OCI-LY7 (cell line): ENCODE data around the gene LPCAT1. TPM values are rescaled to one million over a fixed set of nuclear protein-coding genes. Genes with fewer than 3 reads are reported as not detected.

ENCODE experiments used
- BruUV-seq: library from RNA; stranded (reverse); fragments of 400-500 nt; replicated peaks from 2 replicates; lab custom pipeline; 2021; lab: Mats Ljungman, UMichigan
- CTCF ChIA-PET: fragments of 300-600 bp; sonication (Branson Sonifier 250); formaldehyde crosslinking; loops from one replicate; lab custom pipeline; 2022; ENCODE audit warnings: antibody characterized with exemption; ENCODE audit not compliant: unreplicated experiment; lab: Charles Lee
- POLR2A ChIA-PET: fragments of 300-600 bp; sonication (Branson Sonifier 250); formaldehyde crosslinking; loops from one replicate; lab custom pipeline; 2022; ENCODE audit warnings: antibody characterized with exemption; lab: Charles Lee
- DNase-seq: peaks from one replicate; pipeline ENCODE4 v3.0.0-alpha.2; 2015; ENCODE audit warnings: low spot score
- H2AFZ ChIP-seq: fragments of 200-600 bp; sonication (generic), shearing (Covaris generic); 2 replicates; pipeline ENCODE4 v1.6.1; 2014; ENCODE audit warnings: mild to moderate bottlenecking, antibody characterized with exemption, low read length, moderate library complexity
- H3K27ac ChIP-seq: fragments of 200-600 bp; sonication (generic); 2 replicates; pipeline ENCODE4 v1.5.1; 2014; ENCODE audit warnings: mixed run types, low read depth, mild to moderate bottlenecking, moderate library complexity, low read length, inconsistent platforms; ENCODE audit not compliant: poor library complexity, severe bottlenecking
- H3K36me3 ChIP-seq: fragments of 200-600 bp; sonication (generic); 2 replicates; pipeline ENCODE4 v1.6.1; 2014; ENCODE audit warnings: mild to moderate bottlenecking, antibody characterized with exemption, low read length, moderate library complexity, mixed read lengths; ENCODE audit not compliant: insufficient read depth
- H3K4me1 ChIP-seq: fragments of 200-600 bp; sonication (generic); 2 replicates; pipeline ENCODE4 v1.5.1; 2014; ENCODE audit warnings: mild to moderate bottlenecking, low read length; ENCODE audit not compliant: insufficient read depth, poor library complexity, severe bottlenecking
- H3K4me2 ChIP-seq: fragments of 200-600 bp; sonication (generic); 2 replicates; pipeline ENCODE4 v1.6.1; 2014; ENCODE audit warnings: mild to moderate bottlenecking, low read length
- H3K4me3 ChIP-seq: fragments of 200-600 bp; sonication (generic); 2 replicates; pipeline ENCODE4 v1.5.1; 2014; ENCODE audit warnings: mild to moderate bottlenecking, low read depth, low read length; ENCODE audit not compliant: poor library complexity, severe bottlenecking
- H3K79me2 ChIP-seq: fragments of 200-600 bp; sonication (generic); 2 replicates; pipeline ENCODE4 v1.6.1; 2016; ENCODE audit warnings: low read depth, mild to moderate bottlenecking, low read length, moderate library complexity, mixed read lengths; ENCODE audit not compliant: insufficient read depth
- H3K9me2 ChIP-seq: fragments of 200-600 bp; sonication (generic); 2 replicates; pipeline ENCODE4 v1.6.1; 2016; ENCODE audit warnings: mild to moderate bottlenecking, low read length, mixed read lengths; ENCODE audit not compliant: insufficient read depth
- H3K9me3 ChIP-seq: fragments of 200-600 bp; sonication (generic); 2 replicates; pipeline ENCODE4 v1.6.1; 2014; ENCODE audit warnings: mild to moderate bottlenecking, mixed run types, low read length, mixed read lengths
- H4K20me1 ChIP-seq: fragments of 200-600 bp; sonication (generic); 2 replicates; pipeline ENCODE4 v1.6.1; 2014; ENCODE audit warnings: mild to moderate bottlenecking, antibody characterized with exemption, low read length, moderate library complexity, mixed read lengths; ENCODE audit not compliant: insufficient read depth
- CTCF ChIP-seq: fragments of 200-600 bp; sonication (generic); conservative IDR thresholded peaks from 2 replicates; pipeline ENCODE4 v1.5.1; 2014; ENCODE audit warnings: mild to moderate bottlenecking, antibody characterized with exemption, low read length, moderate library complexity, mixed read lengths
- EZH2phosphoT487 ChIP-seq: fragments of 200-600 bp; sonication (generic); IDR thresholded peaks from 2 replicates; pipeline ENCODE4 v1.6.1; 2018; ENCODE audit warnings: low read depth, borderline replicate concordance, mild to moderate bottlenecking, mixed run types, antibody characterized with exemption, low read length, moderate library complexity, mixed read lengths
- intact Hi-C: fragments of 100-400 bp; cut with micrococcal nuclease; formaldehyde crosslinking; loops from one replicate; pipeline ENCODE4 v1.10.0; 2022; ENCODE audit not compliant: unreplicated experiment
- microRNA-seq: library from miRNA; unstranded; fragments of <30 nt; microRNA quantifications from one replicate; pipeline ENCODE4 v1.2.0, GENCODE V29; 2022; ENCODE audit warnings: borderline replicate concordance
- small RNA-seq: library from RNA; depleted of rRNA; stranded (forward); fragments of <200 nt; gene quantifications from one replicate; pipeline ENCODE3, GENCODE V24; 2014
- total RNA-seq, 2 experiments: library from RNA; depleted of rRNA in 1 of 2; stranded (reverse); fragments of >200 nt in 1 of 2; shearing (Covaris generic) in 1 of 2; gene quantifications; 2 replicates each; pipeline ENCODE4 v1.2.3, GENCODE V29; 2014 to 2022

The LPCAT1 gene
- total RNA-seq, 2 experiments from 2014 or later: 47.7 to 63.6 TPM

- Histone ChIP-seq H3K36me3 (no peaks in the 10 kb centered on the region), H3K4me1 (no peaks in the 10 kb centered on the region), H3K9me2 (no peaks in the 10 kb centered on the region), H3K79me2 (no peaks in the 10 kb centered on the region), H3K4me3 (no peak overlapping the region), H3K27ac (no peak overlapping the region), H2AFZ (no peak overlapping the region), H3K4me2 (no peak overlapping the region), H3K9me3 (no peaks in the 10 kb centered on the region), H4K20me1 (no peaks in the 10 kb centered on the region)
- CTCF ChIA-PET: no interaction called here
- TF ChIP-seq EZH2phosphoT487 (no peak), CTCF (no peak)
- POLR2A ChIA-PET: no interaction called here
- BruUV-seq: no TSS peak
- no peak for DNase-seq
- intact Hi-C loops: no loop called here
Measured at GRCh38 chr5:1412163-1412562, 111.6 kb downstream of the LPCAT1 start.

Small RNAs within 50 kb of the gene (microRNA-seq; reads per million reads assigned to microRNA genes)
- gene MIR6075: not detected

Small RNAs within 50 kb of the gene (small RNA-seq; reads per million reads assigned to genes)
- not detected for gene MIR6075

Other genes starting within 250 kb of the LPCAT1 start
- gene TERT, start 228.9 kb downstream of the LPCAT1 start, total RNA-seq (2014; rRNA removed; shearing (Covaris generic)): 120 and 156 TPM in 2 replicates
- gene TERT, start 228.9 kb downstream of the LPCAT1 start, total RNA-seq (2022): 173 and 198 TPM in 2 replicates
- gene CLPTM1L, start 178.9 kb downstream of the LPCAT1 start, total RNA-seq (2014; rRNA removed; shearing (Covaris generic)): 356 and 395 TPM in 2 replicates
- 395 and 396 TPM in 2 replicates for gene CLPTM1L, start 178.9 kb downstream of the LPCAT1 start, total RNA-seq (2022)
- 0.05 TPM in 1 of 2 replicates, not detected in the other for gene SLC6A3, start 78.5 kb downstream of the LPCAT1 start, total RNA-seq (2014; rRNA removed; shearing (Covaris generic))
- gene SLC6A3, start 78.5 kb downstream of the LPCAT1 start, total RNA-seq (2022): not detected in 2 replicates